SK-N-SH (cell line): ENCODE measurements around the gene CAST. TPM values are rescaled to one million over a fixed set of nuclear protein-coding genes. Genes with fewer than 3 reads are reported as not detected.

ENCODE experiments used
- CTCF ChIA-PET: fragments of 300-600, 350-600 bp; formaldehyde crosslinking; extraction: SDS; loops from one replicate; lab custom pipeline; 2021; lab: Yijun Ruan, JAX
- POLR2A ChIA-PET: fragments of 350-600 bp; sonication (Branson Sonifier 250); formaldehyde crosslinking; extraction: SDS; loops from one replicate; lab custom pipeline; 2020; ENCODE audit warnings: antibody characterized with exemption, inconsistent platforms; lab: Yijun Ruan, JAX
- DNase-seq: peaks from one replicate; pipeline ENCODE4 v3.0.0; 2012
- H2AFZ ChIP-seq: fragments of 200-600 bp; sonication (generic); 2 replicates; pipeline ENCODE4 v1.8.1; 2016; ENCODE audit warnings: antibody characterized with exemption, mild to moderate bottlenecking, low read depth
- H3F3A ChIP-seq: fragments of 200-600 bp; sonication (generic); replicated peaks from 2 replicates; pipeline ENCODE3; 2016; ENCODE audit warnings: antibody characterized with exemption, mild to moderate bottlenecking; ENCODE audit not compliant: insufficient read depth
- H3K27ac ChIP-seq, 2 experiments: fragments of 200-500 bp in 1 of 2; fragments of 200-600 bp in 1 of 2; sonication (Bioruptor generic) in 1 of 2; sonication (generic), shearing (Covaris generic) in 1 of 2; 2 replicates each; pipeline versions ENCODE4 v1.5.1 to v1.6.1; 2014 to 2016; ENCODE audit warnings: low read depth in 2 of 2, inconsistent platforms in 1 of 2, low read length in 1 of 2, mild to moderate bottlenecking in 1 of 2, mixed read lengths in 1 of 2
- H3K27me3 ChIP-seq: fragments of 200-600 bp; sonication (generic), shearing (Covaris generic); 2 replicates; pipeline ENCODE4 v1.6.1; 2016; ENCODE audit warnings: mixed run types; ENCODE audit not compliant: insufficient read depth
- H3K36me3 ChIP-seq, 2 experiments: fragments of 200-500 bp in 1 of 2; fragments of 200-600 bp in 1 of 2; sonication (Bioruptor generic) in 1 of 2; sonication (generic) in 1 of 2; replicated peaks in 1 of 2; 2 replicates each; pipeline versions ENCODE3 to v1.5.1; 2014 to 2016; ENCODE audit warnings: low read length in 1 of 2, mild to moderate bottlenecking in 1 of 2; ENCODE audit not compliant: insufficient read depth in 2 of 2, control insufficient read depth in 1 of 2
- H3K4me1 ChIP-seq, 2 experiments: fragments of 200-500 bp in 1 of 2; fragments of 200-600 bp in 1 of 2; sonication (Bioruptor generic) in 1 of 2; sonication (generic), shearing (Covaris generic) in 1 of 2; 2 replicates each; pipeline versions ENCODE4 v1.5.1 to v1.6.1; 2014 to 2016; ENCODE audit warnings: low read depth in 1 of 2, low read length in 1 of 2, mixed run types in 1 of 2; ENCODE audit not compliant: insufficient read depth in 2 of 2, control insufficient read depth in 1 of 2
- H3K4me2 ChIP-seq: fragments of 200-600 bp; sonication (generic), shearing (Covaris generic); 2 replicates; pipeline ENCODE4 v1.6.1; 2017; ENCODE audit warnings: mixed run types
- H3K4me3 ChIP-seq, 2 experiments: fragments of 200-500 bp in 1 of 2; fragments of 200-600 bp in 1 of 2; sonication (Bioruptor generic) in 1 of 2; sonication (generic), shearing (Covaris generic) in 1 of 2; 2 replicates each; pipeline versions ENCODE4 v1.5.1 to v1.8.1; 2014 to 2016; ENCODE audit warnings: low read depth in 2 of 2, inconsistent platforms in 1 of 2, low read length in 1 of 2, mild to moderate bottlenecking in 1 of 2, mixed read lengths in 1 of 2, moderate library complexity in 1 of 2
- H3K79me2 ChIP-seq: fragments of 200-600 bp; sonication (generic); 2 replicates; pipeline ENCODE4 v1.8.1; 2017; ENCODE audit warnings: mild to moderate bottlenecking; ENCODE audit not compliant: insufficient read depth
- H3K9ac ChIP-seq: fragments of 200-600 bp; sonication (generic); 2 replicates; pipeline ENCODE4 v1.6.1; 2017; ENCODE audit warnings: mixed run types
- H3K9me2 ChIP-seq: fragments of 200-600 bp; sonication (generic); 2 replicates; pipeline ENCODE4 v1.6.1; 2017; ENCODE audit warnings: mixed run types
- H3K9me3 ChIP-seq: fragments of 200-600 bp; sonication (generic); 2 replicates; pipeline ENCODE4 v1.6.1; 2017; ENCODE audit warnings: mixed run types, mild to moderate bottlenecking, moderate library complexity
- H4K20me1 ChIP-seq: fragments of 200-600 bp; sonication (generic); 2 replicates; pipeline ENCODE4 v1.6.1; 2017; ENCODE audit warnings: mild to moderate bottlenecking, mixed run types; ENCODE audit not compliant: insufficient read depth
- CHD2 ChIP-seq: fragments of 150-350 bp; IDR thresholded peaks from 2 replicates; pipeline ENCODE4 v1.6.1; 2018; ENCODE audit warnings: low read length; ENCODE audit not compliant: partially characterized antibody
- CTCF ChIP-seq: fragments of 200-600 bp; sonication (generic); IDR thresholded peaks from 2 replicates; pipeline ENCODE4 v1.6.1; 2017; ENCODE audit warnings: antibody characterized with exemption, mild to moderate bottlenecking, moderate library complexity
- ELF1 ChIP-seq: IDR thresholded peaks from 2 replicates; pipeline ENCODE4 v1.4.0; 2012
- EP300 ChIP-seq, 2 experiments: IDR thresholded peaks; 2 replicates each; pipeline versions ENCODE4 v1.4.0 to v1.6.1; 2012; ENCODE audit warnings: borderline replicate concordance in 1 of 2, low read depth in 1 of 2, low read length in 1 of 2
- FOXJ3 ChIP-seq: sonication (generic); formaldehyde crosslinking; IDR thresholded peaks from 2 replicates; pipeline ENCODE4 v1.5.1; 2020; ENCODE audit warnings: mild to moderate bottlenecking, missing genetic modification reagents
- FOXM1 ChIP-seq: IDR thresholded peaks from 2 replicates; pipeline ENCODE4 v1.4.0; 2012; ENCODE audit warnings: low read depth, mild to moderate bottlenecking
- GABPA ChIP-seq: IDR thresholded peaks from 2 replicates; pipeline ENCODE4 v1.4.0; 2012; ENCODE audit warnings: low read depth, mild to moderate bottlenecking
- IRF3 ChIP-seq: fragments of 150-350 bp; IDR thresholded peaks from 2 replicates; pipeline ENCODE4 v1.6.1; 2016; ENCODE audit warnings: mild to moderate bottlenecking, low read depth, low read length
- NFIC ChIP-seq: IDR thresholded peaks from 2 replicates; pipeline ENCODE4 v1.4.0; 2012; ENCODE audit warnings: borderline replicate concordance
- NRF1 ChIP-seq: IDR thresholded peaks from 2 replicates; pipeline ENCODE4 v1.6.1; 2012; ENCODE audit warnings: low read depth, mild to moderate bottlenecking, low read length
- PBX3 ChIP-seq: IDR thresholded peaks from 2 replicates; pipeline ENCODE4; 2012
- RCOR1 ChIP-seq: fragments of 150-350 bp; IDR thresholded peaks from 2 replicates; pipeline ENCODE4 v1.6.1; 2017; ENCODE audit warnings: antibody characterized with exemption, low read length
- REST ChIP-seq: IDR thresholded peaks from 2 replicates; pipeline ENCODE4 v1.6.1; 2012; ENCODE audit warnings: mild to moderate bottlenecking, low read depth, low read length, moderate library complexity
- RFX5 ChIP-seq: IDR thresholded peaks from 2 replicates; pipeline ENCODE4 v1.6.1; 2012; ENCODE audit warnings: mild to moderate bottlenecking, improper control_type of control experiment, low read length
- SIN3A ChIP-seq: IDR thresholded peaks from 2 replicates; pipeline ENCODE4 v1.6.1; 2012; ENCODE audit warnings: low read depth, mild to moderate bottlenecking, low read length, moderate library complexity, borderline replicate concordance
- TAF1 ChIP-seq: IDR thresholded peaks from 2 replicates; pipeline ENCODE4 v1.6.1; 2012; ENCODE audit warnings: low read depth, mild to moderate bottlenecking, low read length, moderate library complexity, borderline replicate concordance
- ZBTB33 ChIP-seq: IDR thresholded peaks from 2 replicates; pipeline ENCODE4 v1.4.0; 2012; ENCODE audit warnings: low read depth, borderline replicate concordance
- WGBS: methylation state at CpG from one replicate; pipeline ENCODE4 v1.1.6; 2017; ENCODE audit warnings: low lambda C conversion rate; 5-methylcytosine and 5-hydroxymethylcytosine counted together
- polyA plus RNA-seq, 3 experiments: library from polyadenylated mRNA; depleted of rRNA; stranded (reverse); fragments of >200 nt; gene quantifications; 2 replicates each; pipeline ENCODE4 v1.2.3, GENCODE V29; 2012

CAST gene
- polyA plus RNA-seq, 1 of the 3 experiments (the other 2 are of a cell fraction): 82.9 TPM

GRCh38 chr5:96776621-96777020 lies 114.4 kb downstream of the CAST start (continued):
- TF ChIP-seq ELF1: no peak
- TF ChIP-seq RFX5: no peak

- Histone ChIP-seq H3K79me2 (no peaks in the 10 kb centered on the region), H3K4me3 (no peak overlapping the region), H3K4me2 (no peak overlapping the region), H3K4me1 (no peaks in the 10 kb centered on the region; a peak in 2 of 4 replicates), H3K27ac (no peak overlapping the region), H2AFZ (no peak overlapping the region), H3K9me3 (no peaks in the 10 kb centered on the region)
- no peak for DNase-seq
- ChIA-PET CTCF (interaction anchor here (1.4 kb wide), 1 partner anchor 11 kb away, joined by 3 read pairs; no protein-coding TSS in a partner anchor), POLR2A (no interaction called here)
- TF ChIP-seq PBX3: no peak
- TF ChIP-seq CHD2: no peak
- no peak for TF ChIP-seq GABPA
- TF ChIP-seq EP300 (IDR thresholded peaks at IDR 0.05; ENCODE audit: borderline replicate concordance in 1 of 2, low read depth in 1 of 2, low read length in 1 of 2): no peak
- TF ChIP-seq RCOR1: no peak
- TF ChIP-seq REST: no peak
- no peak for TF ChIP-seq NRF1
- TF ChIP-seq RFX5: no peak
- TF ChIP-seq CTCF: no peak
- TF ChIP-seq NFIC: no peak
- no peak for TF ChIP-seq ZBTB33
- no peak for TF ChIP-seq SIN3A
- TF ChIP-seq TAF1: no peak
- TF ChIP-seq FOXM1: no peak
- TF ChIP-seq IRF3: no peak
- no peak for TF ChIP-seq ELF1
- no peak for TF ChIP-seq FOXJ3
- TF ChIP-seq, all 33 proteins: peak for 0
- H3F3A ChIP-seq: peaks cover 20% of the 10 kb centered on the region
- no peaks in the 10 kb centered on the region for H3K27me3 ChIP-seq
- no peaks in the 10 kb centered on the region for H4K20me1 ChIP-seq
- H3K9ac ChIP-seq: no peak overlapping the region
- WGBS: 100% methylated on average over 1 of the region's 1 CpG
- no peaks in the 10 kb centered on the region for H3K9me2 ChIP-seq
- H3K36me3 ChIP-seq: peaks cover 70% of the 10 kb centered on the region in 2 experiments
Measured at GRCh38 chr5:96778409-96778808, 116.2 kb downstream of the CAST start.
